Measurements from ENCODE around the gene MED6. TPM values are rescaled to one million over a fixed set of nuclear protein-coding genes. Genes with fewer than 3 reads are reported as not detected.

The MED6 gene
- total RNA-seq, 1 donor from 2014 or later: 62.9 TPM

GRCh38 chr14:70573050-70573449 lies 27.4 kb downstream of the MED6 start:
- H3K9me3 Mint-ChIP-seq: peaks cover 19% of the 10 kb centered on the region
- no peak overlapping the region for H3K27ac Mint-ChIP-seq
- no peaks in the 10 kb centered on the region for H3K27me3 Mint-ChIP-seq (ENCODE audit: low read depth)
- H3K4me3 Mint-ChIP-seq: no peak overlapping the region
- no peak for TF ChIP-seq CTCF (IDR thresholded peaks at IDR 0.05; ENCODE audit: unreplicated experiment)
- H3K4me1 Mint-ChIP-seq: no peaks in the 10 kb centered on the region
- peaks cover 41% of the 10 kb centered on the region for H3K36me3 Mint-ChIP-seq
- DNase-seq (ENCODE audit: low spot score in 2 of 2, unreplicated experiment in 2 of 2): no peak

- H3K27me3 Mint-ChIP-seq (ENCODE audit: low read depth): no peaks in the 10 kb centered on the region
- no peak overlapping the region for H3K4me3 Mint-ChIP-seq
- no peaks in the 10 kb centered on the region for H3K4me1 Mint-ChIP-seq
- DNase-seq (ENCODE audit: low spot score in 2 of 2, unreplicated experiment in 2 of 2): no peak
- peaks cover 55% of the 10 kb centered on the region for H3K36me3 Mint-ChIP-seq
- peaks cover 22% of the 10 kb centered on the region for H3K9me3 Mint-ChIP-seq
- TF ChIP-seq CTCF (IDR thresholded peaks at IDR 0.05; ENCODE audit: unreplicated experiment): no peak
- no peak overlapping the region for H3K27ac Mint-ChIP-seq
Observed at GRCh38 chr14:70571139-70571538, 29.3 kb downstream of the MED6 start.

- no peak overlapping the region for H3K27ac Mint-ChIP-seq
- peaks cover 66% of the 10 kb centered on the region for H3K36me3 Mint-ChIP-seq
Observed at GRCh38 chr14:70567791-70568190, 32.7 kb downstream of the MED6 start.

GRCh38 chr14:70563869-70564268 lies 36.6 kb downstream of the MED6 start:
- no peak for TF ChIP-seq CTCF (IDR thresholded peaks at IDR 0.05; ENCODE audit: unreplicated experiment)
- Mint-ChIP-seq H3K9me3 (peaks cover 46% of the 10 kb centered on the region), H3K36me3 (peaks cover 69% of the 10 kb centered on the region), H3K27me3 (ENCODE audit: low read depth) (no peaks in the 10 kb centered on the region), H3K4me3 (no peak overlapping the region), H3K4me1 (no peaks in the 10 kb centered on the region), H3K27ac (no peak overlapping the region)
- no peak for DNase-seq (ENCODE audit: low spot score in 2 of 2, unreplicated experiment in 2 of 2)

More at GRCh38 chr14:70567791-70568190, 32.7 kb downstream of the MED6 start:
- TF ChIP-seq CTCF (IDR thresholded peaks at IDR 0.05; ENCODE audit: unreplicated experiment): peak; percentile 19
- Mint-ChIP-seq H3K4me3 (no peak overlapping the region), H3K27me3 (ENCODE audit: low read depth) (no peaks in the 10 kb centered on the region), H3K9me3 (peaks cover 33% of the 10 kb centered on the region), H3K4me1 (no peaks in the 10 kb centered on the region)
- DNase-seq (ENCODE audit: low spot score in 2 of 2, unreplicated experiment in 2 of 2): no peak

- no peak for DNase-seq (ENCODE audit: low spot score in 2 of 2, unreplicated experiment in 2 of 2)
- no peak overlapping the region for H3K4me3 Mint-ChIP-seq
- peaks cover 69% of the 10 kb centered on the region for H3K36me3 Mint-ChIP-seq
- peaks cover 46% of the 10 kb centered on the region for H3K9me3 Mint-ChIP-seq
- H3K4me1 Mint-ChIP-seq: no peaks in the 10 kb centered on the region
- H3K27me3 Mint-ChIP-seq (ENCODE audit: low read depth): no peaks in the 10 kb centered on the region
- TF ChIP-seq CTCF (IDR thresholded peaks at IDR 0.05; ENCODE audit: unreplicated experiment): no peak
- H3K27ac Mint-ChIP-seq: no peak overlapping the region
Observed at GRCh38 chr14:70563417-70563816, 37.0 kb downstream of the MED6 start.

GRCh38 chr14:70558356-70558755 lies 42.1 kb downstream of the MED6 start:
- Mint-ChIP-seq H3K27me3 (ENCODE audit: low read depth) (no peaks in the 10 kb centered on the region), H3K4me3 (no peak overlapping the region), H3K4me1 (no peaks in the 10 kb centered on the region), H3K27ac (no peak overlapping the region), H3K36me3 (peaks cover 36% of the 10 kb centered on the region), H3K9me3 (peaks cover 26% of the 10 kb centered on the region)
- DNase-seq (ENCODE audit: low spot score in 2 of 2, unreplicated experiment in 2 of 2): no peak
- TF ChIP-seq CTCF (IDR thresholded peaks at IDR 0.05; ENCODE audit: unreplicated experiment): no peak
